ENCODE results near the gene LRFN2. TPM values are rescaled to one million over a fixed set of nuclear protein-coding genes. Genes with fewer than 3 reads are reported as not detected.

Gene LRFN2
- total and polyA plus RNA-seq, 2 of the 8 experiments (the other 6 are each of a cell fraction or from before 2014, with no cell fraction given): 2.3 TPM

- H4K91ac ChIP-seq (replicated peaks; ENCODE audit: insufficient read length, low read length): peak overlapping the region; percentile 62
- DNase-seq (ENCODE audit: low read depth in 1 of 2, low spot score in 2 of 2): no peak
- no peaks in the 10 kb centered on the region for H3K79me2 ChIP-seq (ENCODE audit: control insufficient read depth in 1 of 2, insufficient read depth in 2 of 2, low read length in 2 of 2)
- H2AK5ac ChIP-seq (ENCODE audit: low read depth, low read length): no peak overlapping the region
- H3K27ac ChIP-seq (ENCODE audit: low read depth, low read length): no peak overlapping the region
- no peak overlapping the region for H4K8ac ChIP-seq (ENCODE audit: extremely low read depth, insufficient read depth, low read length)
- no peaks in the 10 kb centered on the region for H3K79me1 ChIP-seq (ENCODE audit: low read depth, low read length)
- H3K14ac ChIP-seq (ENCODE audit: insufficient read length): no peak overlapping the region
- FAIRE-seq: no peak
- no peak overlapping the region for H2AFZ ChIP-seq (ENCODE audit: low read length)
- WGBS, 2 experiments (ENCODE audit: extremely low coverage in 1 of 2, insufficient coverage in 1 of 2, insufficient read length in 1 of 2, insufficient replicate concordance in 2 of 2, low coverage in 1 of 2, low lambda C conversion rate in 2 of 2, missing lambda C conversion rate in 1 of 2): 87% methylated on average over 7 of the region's 7 CpGs; no CpG with 5 or more reads in 1 of the 2 experiments
- no peak overlapping the region for H3K56ac ChIP-seq (replicated peaks; ENCODE audit: insufficient read length, low read depth, low read length)
- H3K9me3 ChIP-seq (ENCODE audit: insufficient read depth in 2 of 2, low read depth in 1 of 2, low read length in 1 of 2): no peaks in the 10 kb centered on the region
- H3K9ac ChIP-seq (replicated peaks in 1 of 4; ENCODE audit: extremely low read depth in 1 of 4, low read depth in 3 of 4, low read length in 3 of 4): no peak overlapping the region
- no peak overlapping the region for H2BK15ac ChIP-seq (ENCODE audit: low read length)
- no peak overlapping the region for H4K5ac ChIP-seq (ENCODE audit: insufficient read length, low read depth, low read length)
- no peak overlapping the region for H3K4ac ChIP-seq (replicated peaks; ENCODE audit: insufficient read length, low read depth, low read length)
- ChIA-PET CTCF (ENCODE audit: partially characterized antibody) (interaction anchor here (2.0 to 8.6 kb wide), 3 partner anchors 10 to 45 kb away, joined by 5 to 100 read pairs (median 7); no protein-coding TSS in a partner anchor), POLR2A (ENCODE audit: partially characterized antibody) (no interaction called here)
- no peak overlapping the region for H3K23ac ChIP-seq (ENCODE audit: insufficient read length)
- no peaks in the 10 kb centered on the region for H4K20me1 ChIP-seq (replicated peaks in 1 of 2; ENCODE audit: control insufficient read depth in 1 of 2, insufficient read depth in 2 of 2, low read length in 2 of 2)
- H3K4me1 ChIP-seq (replicated peaks in 1 of 4; ENCODE audit: control insufficient read depth in 3 of 4, insufficient read depth in 4 of 4, low read length in 3 of 4): peaks cover 10 to 24% (median 16%) of the 10 kb centered on the region in 4 experiments; a peak in 6 of 7 replicates
- no peak overlapping the region for H2BK5ac ChIP-seq (ENCODE audit: low read depth, low read length)
- no peak overlapping the region for H2BK120ac ChIP-seq (replicated peaks; ENCODE audit: low read depth, low read length)
- H3K23me2 ChIP-seq (ENCODE audit: low read depth, low read length): no peaks in the 10 kb centered on the region
- no peak overlapping the region for H3K18ac ChIP-seq (ENCODE audit: extremely low read depth, low read length)
- no peaks in the 10 kb centered on the region for H3K36me3 ChIP-seq (ENCODE audit: control insufficient read depth in 2 of 4, insufficient read depth in 4 of 4, low read length in 3 of 4)
- no peaks in the 10 kb centered on the region for H3K27me3 ChIP-seq (replicated peaks in 1 of 4; ENCODE audit: control insufficient read depth in 3 of 4, extremely low read depth in 1 of 4, insufficient read depth in 3 of 4, low read length in 3 of 4)
- 0 out of 2 replicates have a peak overlapping the region, but pooled peaks have one; percentile 35 for H2BK20ac ChIP-seq (ENCODE audit: low read length)
- no peak overlapping the region for H3K4me2 ChIP-seq (ENCODE audit: insufficient read depth in 1 of 2, low read depth in 2 of 2, low read length in 2 of 2)
- H3K4me3 ChIP-seq (ENCODE audit: extremely low read depth in 1 of 4, insufficient read depth in 2 of 4, low read depth in 3 of 4, low read length in 4 of 4): no peak overlapping the region
- H2BK12ac ChIP-seq (ENCODE audit: low read depth, low read length): no peak overlapping the region
- TF ChIP-seq, protein P1, sequence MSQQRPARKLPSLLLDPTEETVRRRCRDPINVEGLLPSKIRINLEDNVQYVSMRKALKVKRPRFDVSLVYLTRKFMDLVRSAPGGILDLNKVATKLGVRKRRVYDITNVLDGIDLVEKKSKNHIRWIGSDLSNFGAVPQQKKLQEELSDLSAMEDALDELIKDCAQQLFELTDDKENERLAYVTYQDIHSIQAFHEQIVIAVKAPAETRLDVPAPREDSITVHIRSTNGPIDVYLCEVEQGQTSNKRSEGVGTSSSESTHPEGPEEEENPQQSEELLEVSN (IDR thresholded peaks at IDR 0.05): no peak
- TF ChIP-seq MAX (IDR thresholded peaks at IDR 0.05): no peak
- no peak for TF ChIP-seq SAP30 (IDR thresholded peaks at IDR 0.05; ENCODE audit: insufficient read depth, insufficient replicate concordance, low read length)
- TF ChIP-seq TAF7 (optimal IDR thresholded peaks at IDR 0.05; ENCODE audit: borderline replicate concordance, low read depth, low read length): no peak
- TF ChIP-seq POU5F1 (IDR thresholded peaks at IDR 0.05; ENCODE audit: low read depth, low read length): no peak
- no peak for TF ChIP-seq CEBPB (IDR thresholded peaks at IDR 0.05; ENCODE audit: low read depth, low read length)
- no peak for TF ChIP-seq RXRA (IDR thresholded peaks at IDR 0.05; ENCODE audit: insufficient read depth, low read depth, low read length)
- TF ChIP-seq ATF2 (IDR thresholded peaks at IDR 0.05; ENCODE audit: low read length): no peak
- no peak for TF ChIP-seq EGR1 (IDR thresholded peaks at IDR 0.05; ENCODE audit: borderline replicate concordance, low read depth, low read length)
- no peak for TF ChIP-seq SP4 (IDR thresholded peaks at IDR 0.05; ENCODE audit: low read length)
- no peak for TF ChIP-seq SIX5 (IDR thresholded peaks at IDR 0.05; ENCODE audit: low read depth, low read length)
- TF ChIP-seq PHF8 (conservative IDR thresholded peaks at IDR 0.05; ENCODE audit: low read depth, low read length): no peak
These were observed 47.3 kb downstream of the LRFN2 start for GRCh38 chr6:40539853-40540252.

All from H1 (cell line).